Fibroblast of the conjunctiva (primary cell): ENCODE results near the gene MAPK1.
"Not testable (repeated sequence)": the region's sequence is repeated elsewhere in the genome, so short reads cannot be mapped to it uniquely, and the experiment has no call there.

ENCODE experiments used
- DNase-seq: peaks from one replicate; pipeline ENCODE4 v3.0.0-alpha.2; 2010; ENCODE audit warnings: low read depth

MAPK1 gene

DNA sequence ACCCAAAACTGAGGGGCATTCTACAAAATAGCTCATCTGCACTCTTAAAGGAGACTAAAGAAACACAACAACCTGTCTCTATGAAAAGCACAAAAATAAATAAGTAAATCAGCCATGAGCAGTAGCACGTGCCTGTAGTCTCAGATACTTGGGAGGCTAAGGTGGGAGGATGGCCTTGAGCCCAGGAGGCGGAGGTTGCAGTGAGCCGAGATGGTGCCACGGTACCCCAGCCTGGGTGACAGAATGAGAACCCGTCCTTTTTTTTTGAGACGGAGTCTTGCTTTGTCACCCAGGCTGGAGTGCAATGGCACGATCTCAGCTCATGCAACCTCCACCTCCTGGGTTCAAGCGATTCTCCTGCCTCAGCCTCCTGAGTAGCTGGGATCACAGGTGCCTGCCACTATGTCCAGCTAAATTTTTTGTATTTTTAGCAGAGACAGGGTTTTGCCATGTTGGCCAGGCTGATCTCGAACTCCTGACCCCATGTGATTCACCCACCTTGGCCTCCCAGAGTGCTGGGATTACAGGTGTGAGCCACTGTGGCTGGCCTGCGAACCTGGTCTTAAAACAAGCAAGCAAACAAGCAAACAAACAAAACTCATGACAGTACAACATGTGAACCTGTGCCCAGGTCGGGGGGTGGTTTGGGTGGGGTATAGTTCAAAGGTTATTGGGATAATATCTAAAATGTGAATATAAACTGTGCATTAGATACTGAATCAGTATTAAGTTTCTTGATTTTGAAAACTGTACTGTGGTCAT, 76.4 kb downstream of the MAPK1 start:
- DNase-seq: not testable (repeated sequence)

DNA sequence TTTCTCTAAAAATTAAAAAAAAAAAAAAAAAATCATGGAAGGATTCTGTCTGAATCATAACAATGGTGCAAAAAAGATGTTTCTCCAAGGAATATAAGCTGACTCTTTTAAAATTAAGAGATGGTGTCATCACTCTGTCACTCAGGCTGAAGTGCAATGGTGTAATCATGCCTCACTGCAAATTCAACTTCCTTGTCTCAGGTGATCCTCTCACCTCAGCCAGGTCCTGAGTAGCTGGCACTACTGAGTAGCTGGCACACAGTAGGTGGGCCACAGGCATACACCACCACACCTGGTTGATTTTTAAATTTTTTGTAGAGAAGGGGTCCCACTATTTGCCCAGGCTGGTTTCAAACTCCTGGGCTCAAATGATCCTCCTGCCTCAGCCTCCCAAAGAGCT, 77.1 kb downstream of the MAPK1 start:
- no peak for DNase-seq

DNA sequence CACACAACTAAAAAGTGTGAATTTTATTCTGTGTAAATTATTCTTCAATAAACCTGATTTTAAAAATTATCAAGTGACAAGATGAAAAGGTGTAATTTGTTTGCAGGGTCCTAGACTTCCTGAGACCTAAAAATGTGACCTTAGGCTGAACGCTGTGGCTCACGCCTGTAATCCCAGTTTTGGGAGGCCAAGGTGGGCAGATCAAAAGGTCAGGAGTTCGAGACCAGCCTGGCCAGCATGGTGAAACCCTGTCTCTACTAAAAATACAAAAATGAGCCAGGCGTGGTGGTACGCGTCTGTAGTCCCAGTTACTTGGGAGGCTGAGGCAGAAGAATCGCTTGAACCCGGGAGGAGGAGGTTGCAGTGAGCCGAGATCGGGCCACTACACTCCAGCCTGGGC, 79.9 kb downstream of the MAPK1 start:
- DNase-seq: not testable (repeated sequence)

DNA sequence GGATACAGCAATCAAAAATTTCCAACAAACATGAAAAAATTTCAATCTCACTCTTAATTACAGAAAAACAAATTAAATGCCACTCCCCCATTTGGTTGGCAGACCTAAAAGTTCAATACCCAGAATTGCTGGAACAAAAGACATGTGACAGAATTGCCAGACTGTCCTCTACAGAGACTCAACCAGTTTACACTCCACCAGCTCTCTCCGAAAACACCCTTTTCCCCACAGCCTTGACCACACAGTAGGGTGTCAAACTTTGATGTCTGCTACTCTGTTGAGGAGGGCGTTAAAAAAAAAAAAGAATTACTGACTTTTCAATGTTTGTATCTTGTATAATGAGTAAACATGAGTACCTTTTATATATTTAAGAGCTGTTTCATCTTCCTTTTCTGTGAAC, 87.2 kb downstream of the MAPK1 start:
- no peak for DNase-seq

DNA sequence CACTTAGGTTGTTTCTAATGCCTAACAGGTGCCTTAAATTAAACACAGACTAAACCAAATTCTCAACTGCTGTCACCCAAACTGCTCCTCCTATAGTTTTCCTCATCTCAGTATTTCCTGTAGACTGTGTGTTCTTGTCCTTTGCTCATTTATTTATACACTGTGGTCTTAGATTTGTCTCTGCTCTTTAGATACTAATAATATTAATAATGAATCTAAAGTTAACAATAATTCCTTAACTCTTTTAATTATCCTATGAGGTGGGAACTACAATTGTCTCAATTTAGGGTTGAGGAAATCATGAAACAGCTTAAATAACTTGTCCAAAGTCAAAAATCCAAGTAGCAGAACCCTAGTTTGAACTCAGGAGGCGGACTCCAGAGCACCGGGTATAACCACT, 88.0 kb downstream of the MAPK1 start:
- no peak for DNase-seq

DNA sequence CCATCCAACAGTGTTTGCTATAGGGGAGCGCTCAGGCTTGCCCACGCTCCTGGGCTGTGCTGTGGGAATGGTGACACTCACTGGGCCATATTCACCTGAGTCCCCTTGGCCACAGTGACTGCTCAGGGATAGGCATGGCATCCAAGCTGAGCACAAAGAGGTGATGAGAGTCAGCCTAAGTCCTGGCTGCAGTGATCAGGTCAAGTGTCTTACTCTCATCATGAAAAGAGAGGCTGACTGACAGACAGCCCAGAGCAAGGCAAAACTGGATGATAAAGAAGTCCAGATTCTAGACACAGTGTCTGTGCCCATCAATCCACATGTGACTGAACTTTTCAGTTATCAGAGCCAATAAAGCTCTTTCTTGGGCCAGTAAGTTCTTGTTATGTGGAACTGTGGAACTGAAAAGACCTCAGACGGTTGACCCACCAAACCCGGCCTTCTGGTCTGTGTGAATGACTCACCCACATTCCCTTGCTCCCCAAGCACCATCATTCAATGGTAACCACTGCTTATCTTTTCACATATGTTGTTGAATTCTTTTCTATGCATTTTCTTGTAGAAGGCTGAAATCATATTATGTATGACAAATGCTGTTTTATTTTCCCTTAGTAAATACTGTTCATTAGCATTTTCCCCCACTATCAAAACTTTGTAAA, 88.6 kb downstream of the MAPK1 start:
- DNase-seq: no peak

DNA sequence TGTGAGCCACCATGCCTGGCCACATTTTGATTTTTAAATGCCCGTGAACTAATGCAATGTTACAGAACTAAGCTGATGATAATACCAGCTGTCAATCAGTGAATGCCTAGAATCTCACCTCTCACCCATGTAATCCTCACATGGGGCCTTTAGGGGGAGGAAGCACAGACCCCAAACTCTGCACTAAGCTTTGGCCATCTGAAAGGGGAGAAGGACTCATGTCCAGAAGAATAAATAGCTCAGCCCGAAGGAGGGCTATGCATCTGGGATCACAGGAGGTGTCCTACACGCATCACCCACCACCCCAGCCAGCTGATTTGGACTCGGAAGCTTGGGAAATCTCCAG, 95.8 kb downstream of the MAPK1 start:
- DNase-seq: no peak

DNA sequence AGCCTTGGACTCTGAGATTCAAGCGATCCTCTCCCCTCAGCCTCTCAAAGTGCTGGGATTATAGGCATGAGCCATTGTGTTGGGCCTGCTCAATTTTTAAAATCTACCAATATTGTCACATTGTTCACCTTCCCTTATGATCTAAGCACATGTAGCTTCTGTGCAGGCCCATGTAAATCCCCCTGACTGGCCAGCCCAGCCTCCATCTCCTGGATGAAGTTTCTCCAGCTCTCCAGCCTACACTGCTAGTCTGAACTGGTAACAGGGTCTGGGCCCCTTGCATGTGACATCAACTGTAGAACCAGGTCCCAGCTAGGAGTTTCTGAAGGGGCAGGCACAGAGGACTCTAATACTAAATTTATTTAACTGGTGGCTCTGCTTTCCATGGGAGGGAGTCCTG, 99.0 kb downstream of the MAPK1 start:
- no peak for DNase-seq

DNA sequence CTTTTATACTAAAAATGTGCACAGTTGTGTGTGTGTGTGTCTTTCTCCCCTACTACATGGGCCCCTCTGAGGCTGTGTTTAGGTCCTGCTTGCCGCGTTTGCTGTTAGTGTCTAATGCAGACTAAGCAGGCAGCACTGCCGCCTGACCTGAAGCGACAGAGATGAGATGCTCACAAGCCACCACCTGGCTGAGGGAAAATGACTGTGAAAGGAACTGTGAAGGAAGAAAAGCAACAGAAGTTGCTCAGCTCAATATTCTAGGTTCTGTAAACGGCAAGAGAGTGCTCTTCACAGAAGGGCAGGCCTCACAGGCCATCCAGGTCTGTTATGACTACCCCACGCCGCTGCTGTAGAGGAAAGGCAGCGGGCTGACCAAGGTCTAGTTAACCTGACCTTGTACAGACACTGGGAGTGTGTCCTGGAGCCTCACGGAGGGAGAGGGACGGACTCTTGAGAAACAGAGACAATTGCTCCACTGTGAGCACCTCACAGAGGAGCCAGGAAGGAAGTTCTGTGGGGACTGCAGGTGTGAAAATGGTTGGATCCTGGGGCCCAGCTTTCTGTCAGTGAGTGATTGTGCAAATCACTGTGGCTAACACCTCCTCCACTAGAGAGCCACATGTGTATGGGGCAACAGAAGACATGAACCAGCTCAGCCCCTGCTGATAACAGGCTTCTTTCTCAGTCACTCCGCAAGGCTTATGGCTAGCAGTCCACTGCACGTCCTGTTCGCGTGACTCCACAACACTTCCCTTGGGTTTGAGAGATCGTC, 100.6 kb downstream of the MAPK1 start:
- no peak for DNase-seq

DNA sequence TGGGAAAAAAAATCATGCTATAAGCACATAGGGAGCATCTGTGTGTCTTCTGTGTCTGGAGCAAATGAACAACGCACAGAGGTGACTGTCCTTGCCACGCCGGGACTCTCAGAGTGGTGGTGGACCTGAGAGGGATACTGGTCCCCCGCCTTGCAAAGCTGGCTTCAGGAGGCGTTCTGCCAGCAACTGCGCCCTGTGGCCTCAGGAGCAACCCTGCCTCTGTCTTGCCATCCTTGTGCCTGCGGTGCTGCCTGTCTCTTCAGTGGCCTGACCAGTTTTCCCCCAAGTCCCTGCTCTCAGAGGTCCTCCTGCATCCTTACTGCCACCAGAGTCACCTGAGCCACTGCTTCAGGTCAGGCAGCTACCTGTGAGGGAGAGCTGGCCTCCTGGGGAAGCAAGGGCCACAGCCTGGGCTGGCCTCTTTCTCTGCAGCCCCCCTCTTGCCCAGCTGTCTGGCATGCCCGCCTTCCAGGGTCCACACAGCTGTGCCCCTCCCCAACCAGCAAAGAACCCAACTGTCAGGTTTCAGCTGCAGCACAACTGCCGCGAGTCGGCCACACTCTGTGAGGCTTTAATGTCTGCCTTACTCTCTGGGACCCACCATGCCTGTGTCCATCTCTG, 101.4 kb downstream of the MAPK1 start:
- DNase-seq: no peak

DNA sequence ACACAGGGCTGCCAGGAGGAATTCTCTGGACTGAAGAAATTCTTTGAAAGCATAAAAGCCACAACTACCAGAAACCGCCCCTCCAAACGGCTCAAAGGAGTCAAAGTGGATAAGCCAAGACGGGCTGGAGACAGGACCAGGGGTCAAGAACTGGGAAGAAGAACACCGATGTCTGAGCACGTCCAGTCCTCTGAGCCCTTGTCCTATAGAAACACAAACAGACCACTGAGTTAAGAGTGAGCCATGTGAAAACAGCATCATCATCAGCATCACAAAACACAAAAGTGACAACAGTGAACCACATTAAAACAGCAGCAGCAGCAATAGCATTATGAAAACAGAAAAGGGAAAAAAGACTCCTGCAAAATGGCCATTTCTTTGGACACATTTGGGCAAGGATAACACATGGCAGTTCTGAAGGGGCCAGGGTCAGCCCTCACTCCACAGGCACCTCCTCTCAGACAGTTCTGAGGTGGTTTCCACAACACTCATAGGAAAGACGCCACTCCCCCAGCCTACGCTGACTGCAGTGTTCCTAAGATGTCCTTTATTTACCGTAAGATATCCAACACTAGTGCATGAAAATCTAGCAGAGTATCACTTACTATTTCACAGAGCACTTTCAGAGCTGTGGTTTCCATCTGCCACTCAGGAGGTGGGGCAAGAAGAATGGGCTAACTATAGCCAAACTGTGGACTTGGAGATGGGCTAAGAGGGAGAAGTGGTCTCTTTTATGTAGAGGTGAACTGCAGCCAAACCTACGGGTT, 103.2 kb downstream of the MAPK1 start:
- DNase-seq: no peak

DNA sequence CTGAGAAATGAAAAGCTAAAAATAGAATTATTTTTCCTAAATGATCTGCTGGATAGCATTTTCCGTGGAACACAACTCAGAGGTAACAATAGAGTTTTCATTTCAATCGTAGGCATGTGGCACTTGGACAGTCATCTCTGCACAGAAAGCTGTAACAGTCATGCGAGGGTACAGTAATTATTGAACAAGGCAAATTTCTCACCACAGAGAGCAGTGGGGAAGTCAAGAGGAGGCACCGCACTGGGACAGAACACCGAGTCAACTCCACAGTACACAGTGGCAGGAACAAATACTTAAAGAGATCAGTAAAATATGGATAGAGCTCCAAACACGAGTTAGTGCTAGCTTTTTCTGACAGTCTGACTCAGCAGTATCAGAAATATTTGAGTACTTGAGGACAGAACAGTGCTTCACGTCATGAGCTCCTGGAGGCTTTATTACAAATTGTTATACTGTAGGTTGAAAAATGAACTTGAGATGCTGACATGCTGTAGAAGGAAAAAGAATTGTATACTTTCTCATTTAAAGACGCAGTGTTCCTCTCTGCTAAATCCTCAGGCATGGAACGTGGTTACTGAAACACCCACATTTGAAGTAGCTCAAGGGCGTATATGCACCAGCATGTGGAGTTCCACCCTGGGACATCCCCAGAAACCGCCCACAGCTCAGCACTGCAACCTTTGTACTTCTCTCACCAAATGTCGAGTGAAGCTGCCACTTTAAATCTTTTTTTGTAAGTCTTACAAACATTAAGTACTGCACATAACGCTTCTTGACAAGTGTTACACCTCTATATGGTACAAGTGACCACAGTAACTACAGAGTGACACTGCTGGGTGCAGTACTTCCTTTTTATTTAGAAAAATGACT, 104.5 kb downstream of the MAPK1 start:
- no peak for DNase-seq

DNA sequence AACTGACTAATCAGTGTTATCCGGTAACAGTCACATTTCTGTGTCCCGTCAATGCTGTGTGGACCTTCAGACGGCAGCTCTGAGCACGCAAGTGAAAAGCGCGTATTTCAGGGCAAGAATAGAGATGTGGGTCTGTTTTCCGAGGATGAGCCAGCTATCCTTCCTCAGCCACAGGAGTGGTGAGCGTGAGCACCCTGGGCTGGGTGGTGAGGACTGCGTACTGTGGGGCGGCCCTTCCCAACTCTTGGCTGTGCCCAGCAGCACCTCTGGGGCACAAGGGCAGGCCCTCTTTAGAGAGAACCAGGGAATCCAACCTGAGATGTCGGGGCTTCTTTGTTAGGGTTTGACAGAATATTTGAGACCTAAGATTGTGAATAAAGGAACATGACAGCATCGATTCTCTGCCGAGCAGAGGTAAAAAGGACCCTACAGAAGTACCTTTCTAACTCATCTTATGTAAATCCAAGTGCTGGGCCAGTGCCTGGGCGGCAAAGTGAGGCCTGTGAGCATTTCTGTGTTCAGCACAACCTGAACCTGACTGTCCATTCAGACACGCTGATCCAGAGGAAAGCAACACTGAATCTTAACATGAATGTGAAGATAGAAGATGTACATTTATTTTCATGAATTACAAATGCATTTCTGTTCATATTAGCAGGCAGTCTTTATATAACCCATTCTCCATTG, 105.3 kb downstream of the MAPK1 start:
- no peak for DNase-seq

DNA sequence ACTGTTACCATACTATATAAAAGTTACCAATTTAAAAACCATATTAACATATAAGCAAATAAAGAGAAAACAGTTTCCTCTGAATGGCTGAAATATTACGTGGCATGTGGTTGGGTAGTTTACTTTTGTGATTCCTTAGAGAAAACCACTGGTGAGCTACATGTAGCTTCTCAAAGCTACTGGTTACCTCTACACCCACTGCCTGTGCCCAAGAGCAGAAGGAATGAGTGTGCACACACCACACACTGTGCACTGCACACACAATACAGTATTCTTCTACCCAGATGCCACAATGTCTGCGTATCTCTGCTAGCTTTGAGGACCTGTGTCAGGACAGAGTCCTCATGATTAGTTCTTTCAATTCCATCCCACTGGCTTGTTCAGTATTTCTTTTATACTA, 106.4 kb downstream of the MAPK1 start:
- DNase-seq: no peak

DNA sequence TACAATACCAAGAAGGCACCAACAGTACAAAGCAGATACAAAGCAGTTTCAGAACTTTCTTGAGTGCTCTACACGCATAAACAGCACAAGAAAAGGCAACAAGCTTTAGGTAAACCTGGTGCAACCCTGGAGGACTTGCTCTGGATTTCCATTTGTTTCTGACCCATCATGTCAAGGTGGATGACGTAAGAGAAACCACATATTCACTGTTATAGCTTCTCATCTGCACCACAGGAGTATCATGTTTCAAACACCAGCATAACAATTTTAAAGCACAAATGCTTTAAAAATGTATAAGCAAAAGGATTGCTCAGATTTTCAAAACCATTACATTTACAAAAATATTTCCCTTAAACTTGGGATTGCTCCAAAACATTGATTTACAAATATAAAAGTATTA, 106.8 kb downstream of the MAPK1 start:
- DNase-seq: peak; percentile 29

DNA sequence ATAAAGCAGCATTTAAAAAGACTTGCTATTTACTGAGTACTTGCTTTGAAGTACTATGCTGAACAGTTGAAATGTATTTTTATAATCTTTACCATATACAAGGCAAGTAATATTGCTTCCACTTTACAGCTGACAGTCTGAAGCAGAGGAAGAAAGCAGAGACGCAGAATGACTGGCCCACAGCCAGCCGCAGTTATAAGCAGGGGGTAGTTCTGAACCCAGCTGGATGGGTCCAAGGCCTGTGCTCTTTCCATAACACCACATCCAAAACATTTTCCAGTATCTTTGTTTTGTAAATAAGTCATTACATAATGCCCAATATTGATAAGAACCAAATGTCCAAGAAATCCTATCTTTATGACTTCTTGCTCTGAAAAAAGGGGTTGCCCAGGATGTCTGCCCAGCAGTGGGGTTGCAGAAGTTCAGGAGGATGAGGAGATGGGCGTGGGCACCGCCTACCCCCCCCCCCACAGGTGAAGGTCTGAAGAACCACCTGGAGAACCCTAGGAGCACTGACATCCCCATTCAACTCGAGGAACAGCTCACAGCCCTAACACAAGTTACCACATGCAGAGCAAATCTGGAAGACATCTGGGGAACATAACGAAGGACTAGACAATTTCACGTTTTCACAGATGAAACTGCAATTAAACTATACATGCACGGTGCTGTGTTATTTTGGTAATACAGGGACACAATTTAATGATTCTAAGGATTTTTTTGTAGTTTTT, 107.6 kb downstream of the MAPK1 start:
- DNase-seq: no peak

DNA sequence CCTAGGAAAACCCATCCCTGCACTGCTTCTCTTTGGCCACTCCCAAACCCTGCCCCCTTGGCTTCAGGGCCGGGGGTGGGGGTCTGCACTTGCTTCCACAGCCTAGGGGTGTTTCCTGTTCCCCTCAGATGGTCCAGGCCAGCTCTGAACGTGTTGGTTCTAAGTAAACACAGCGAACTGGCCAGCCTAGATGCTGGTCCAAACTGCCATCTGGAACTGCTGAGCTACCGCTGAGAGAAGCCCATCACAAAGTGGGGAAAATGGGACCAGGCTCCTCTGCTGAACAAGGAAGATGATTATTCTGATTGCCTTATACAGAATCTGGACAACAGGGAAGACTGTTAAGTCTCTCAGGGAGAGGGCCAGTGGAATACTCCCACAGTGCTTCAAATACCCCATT, 108.4 kb downstream of the MAPK1 start:
- no peak for DNase-seq

DNA sequence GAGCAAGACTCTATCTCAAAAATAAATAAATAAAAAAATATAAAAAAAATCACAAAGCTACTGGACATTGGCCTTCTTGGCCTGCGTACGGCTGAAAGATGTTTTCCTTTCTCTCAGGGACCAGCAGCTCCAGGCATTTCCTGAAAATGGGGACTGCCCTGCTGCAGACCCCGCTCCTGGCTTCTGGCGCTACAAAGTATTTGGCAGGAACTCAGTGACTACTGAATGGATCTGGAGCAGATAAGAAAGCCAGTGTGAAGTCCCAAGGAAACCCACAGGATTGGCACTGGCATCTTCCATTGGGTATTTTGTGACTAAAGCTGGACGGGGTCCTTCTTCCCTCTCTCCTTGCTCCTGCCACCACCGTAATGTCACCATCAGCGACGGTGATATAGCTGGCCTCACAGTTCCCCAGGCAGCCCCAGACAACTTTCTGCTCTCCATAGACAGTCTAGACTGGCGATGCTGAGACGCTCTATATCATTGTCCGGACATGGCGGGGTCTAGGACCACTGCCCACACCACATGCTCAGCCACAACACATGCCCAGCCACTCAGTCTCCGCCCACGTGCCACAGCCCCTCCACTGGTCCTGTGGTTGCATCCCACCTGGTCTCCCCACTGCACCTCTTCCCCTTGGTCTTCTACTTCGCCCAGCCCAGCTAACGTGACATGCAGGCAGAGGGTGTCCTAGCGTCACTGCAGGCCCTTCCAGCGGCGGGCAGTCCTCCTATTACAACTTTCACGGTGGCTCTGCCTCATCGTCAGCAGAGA, 109.2 kb downstream of the MAPK1 start:
- no peak for DNase-seq

DNA sequence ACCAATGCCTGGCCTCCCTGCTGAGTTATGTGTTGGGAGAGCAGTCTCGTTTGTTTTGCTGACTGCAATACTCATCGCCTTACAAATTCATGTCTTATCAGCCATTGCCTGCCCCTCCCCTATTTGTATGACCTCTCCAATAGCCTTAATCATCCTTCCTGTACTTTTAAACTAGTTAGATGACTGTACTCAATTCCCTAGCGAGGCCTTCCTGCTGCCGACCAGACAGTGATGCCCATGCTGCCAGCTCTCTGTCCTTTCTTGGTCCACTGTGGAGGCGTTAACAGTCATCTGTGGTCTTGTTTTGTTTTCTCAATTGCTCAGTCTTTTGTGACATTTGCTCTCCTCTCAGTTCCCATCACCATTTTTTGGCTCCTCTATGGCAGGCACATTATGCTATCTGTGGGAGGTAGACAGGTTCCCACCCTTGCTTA, 111.6 kb downstream of the MAPK1 start:
- DNase-seq: no peak
